Medulla oblongata (tissue), 1 donor: ENCODE data around the gene NCOA6.

ENCODE experiments used
- DNase-seq: peaks from one replicate; pipeline ENCODE4 v3.0.0-alpha.2; 2015; ENCODE audit errors: extremely low spot score

NCOA6 gene

DNA sequence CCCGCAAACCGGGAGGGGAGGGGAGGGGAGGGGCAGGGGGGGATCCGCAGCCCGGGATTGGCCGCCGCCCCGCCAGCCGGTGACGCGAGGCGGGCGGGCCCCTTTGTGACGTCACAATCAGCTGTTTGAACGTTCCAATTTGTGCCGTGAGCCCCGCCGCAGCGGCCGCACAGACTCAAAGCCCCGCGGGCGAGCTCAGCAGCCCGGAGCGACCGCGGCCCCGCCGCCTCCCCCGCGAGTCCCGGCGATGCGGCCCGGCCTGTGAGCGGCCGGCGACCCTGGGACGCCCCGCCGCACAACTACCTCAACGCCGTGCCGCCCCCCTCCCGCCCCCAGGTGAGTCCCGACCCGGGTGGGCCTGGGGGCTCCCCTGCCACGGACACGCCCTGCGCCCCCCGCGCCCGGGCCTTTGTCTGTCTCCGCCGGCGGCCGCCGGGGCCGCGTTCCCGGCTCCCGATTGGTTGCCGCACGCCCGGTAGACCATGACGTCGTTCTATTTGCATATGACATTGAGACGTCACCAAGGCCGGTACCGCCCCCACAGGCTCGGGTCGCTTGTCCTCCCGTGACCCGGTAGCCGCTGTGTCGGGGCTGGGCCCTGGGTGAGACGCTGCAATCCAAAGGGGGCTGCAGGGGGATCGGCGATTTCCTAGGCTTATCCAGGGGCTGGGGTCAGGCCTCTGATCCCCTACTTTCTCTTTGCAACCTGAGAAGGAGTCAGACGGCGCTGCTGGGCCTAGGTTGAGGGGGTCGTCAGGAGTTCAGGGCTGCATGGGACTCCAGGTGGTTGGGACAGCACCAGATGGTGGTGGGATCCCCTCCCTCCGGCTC is 121.1 kb downstream of the NCOA6 start, which contains the start of gene TP53INP2:
Gene TP53INP2 (plus strand): TSS at position 168 of the 831 bp plus-strand sequence. CDS start 4,396 bp downstream, outside the sequence.
- peak; percentile 95 for DNase-seq

DNA sequence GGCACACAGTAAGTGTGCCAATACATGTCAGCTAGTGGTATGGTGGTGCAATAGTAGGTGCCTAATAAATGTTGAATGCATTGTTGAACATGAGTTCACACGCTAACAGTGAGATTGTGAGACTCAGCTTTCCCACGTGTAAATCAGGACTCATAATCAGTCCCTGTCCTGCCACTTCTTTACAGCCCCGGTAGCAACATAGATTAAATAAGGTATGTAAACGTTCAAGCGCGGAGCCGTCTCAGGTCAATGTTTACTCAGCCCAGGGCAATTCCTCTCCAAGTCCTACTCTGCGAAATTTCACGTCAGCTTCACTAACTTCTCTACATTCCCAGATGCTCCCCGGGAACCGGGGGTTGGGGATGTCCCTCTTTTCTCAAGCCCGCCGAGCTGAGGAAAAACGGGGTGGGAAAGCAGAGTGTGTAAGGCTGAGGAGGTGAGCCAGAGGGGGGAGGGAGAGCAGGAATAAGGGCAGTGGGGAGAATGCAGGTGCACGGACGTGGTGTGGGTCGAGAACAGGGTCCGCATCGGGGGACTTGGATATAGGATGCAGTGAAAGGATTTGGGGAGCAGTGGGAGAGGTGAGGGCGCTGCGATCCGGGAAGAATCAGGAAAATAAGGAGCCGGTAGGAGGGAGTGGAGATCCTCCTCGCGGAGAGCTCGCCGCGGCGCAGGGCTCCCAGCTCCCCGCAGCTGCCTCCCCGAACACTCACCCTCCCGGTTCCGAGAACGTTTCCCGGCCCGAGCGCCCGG is 121.9 kb downstream of the NCOA6 start:
- DNase-seq = peak; percentile 46

DNA sequence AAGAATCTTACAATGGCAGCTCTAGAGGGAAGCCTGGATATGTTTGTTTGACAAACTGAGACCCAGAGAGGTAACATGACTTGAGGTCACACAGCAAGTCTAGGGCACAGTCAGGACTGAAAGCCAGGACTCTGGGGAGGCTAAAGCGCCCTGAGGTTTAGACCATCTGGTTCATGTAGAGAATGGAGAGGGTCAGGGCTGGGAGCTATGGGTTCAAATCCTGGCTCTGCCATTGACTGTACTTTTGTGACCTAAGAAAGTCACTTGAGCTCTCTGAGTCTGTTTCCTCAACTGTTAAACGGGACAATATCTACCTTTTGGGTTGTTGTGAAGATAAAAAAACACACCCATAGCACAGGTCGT is 122.4 kb downstream of the NCOA6 start:
- no peak for DNase-seq

DNA sequence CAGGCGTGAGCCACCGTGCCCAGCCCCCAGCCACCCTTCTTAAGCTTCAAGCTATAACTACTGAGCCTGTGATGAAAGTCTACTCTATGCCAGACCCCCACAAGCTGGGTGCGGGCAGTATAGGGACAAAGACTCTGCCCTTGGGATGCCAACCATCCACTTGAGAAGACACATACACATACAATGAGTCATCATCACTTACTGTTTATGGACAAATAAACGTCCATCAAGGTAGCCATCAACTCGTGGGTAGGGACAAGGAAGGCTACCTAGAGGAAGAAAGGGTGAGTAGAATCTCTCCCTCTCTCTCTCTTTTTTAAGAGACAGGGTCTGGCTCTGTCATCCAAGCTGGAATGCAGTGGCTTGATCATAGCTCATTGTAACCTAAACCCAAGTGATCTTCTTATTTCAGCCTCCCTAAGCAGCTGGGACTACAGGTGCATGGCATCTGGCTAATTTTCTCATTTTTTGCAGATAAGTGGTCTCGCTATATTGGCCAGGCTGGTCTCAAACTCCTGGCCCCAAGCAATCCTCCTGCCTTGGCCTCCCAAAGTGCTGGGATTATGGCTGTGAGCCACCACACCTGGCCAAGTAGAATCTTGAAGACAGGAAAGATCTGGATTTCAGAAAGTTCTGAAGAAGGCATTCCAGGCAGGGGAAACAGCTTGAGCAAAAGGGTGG is 123.9 kb downstream of the NCOA6 start:
- no peak for DNase-seq

DNA sequence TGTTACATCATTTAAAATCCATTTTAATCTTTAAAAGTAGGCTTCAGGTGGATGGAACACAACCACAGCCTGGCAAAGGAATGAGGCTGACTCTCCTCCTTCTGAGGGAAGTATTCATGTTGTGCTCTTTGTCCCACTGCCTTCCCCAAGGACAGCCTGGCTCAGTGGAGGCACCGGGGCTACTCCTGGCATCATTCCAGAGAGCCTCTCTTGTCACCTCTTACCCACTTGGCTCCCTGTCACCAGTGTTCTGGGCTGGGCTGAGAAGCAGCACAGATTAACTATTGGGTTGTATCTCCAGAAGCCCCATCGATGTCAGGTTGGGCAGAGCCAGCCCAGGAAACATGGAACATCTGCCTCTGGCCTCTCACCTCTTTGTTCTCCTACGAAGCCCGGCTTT is 132.0 kb downstream of the NCOA6 start:
- no peak for DNase-seq

DNA sequence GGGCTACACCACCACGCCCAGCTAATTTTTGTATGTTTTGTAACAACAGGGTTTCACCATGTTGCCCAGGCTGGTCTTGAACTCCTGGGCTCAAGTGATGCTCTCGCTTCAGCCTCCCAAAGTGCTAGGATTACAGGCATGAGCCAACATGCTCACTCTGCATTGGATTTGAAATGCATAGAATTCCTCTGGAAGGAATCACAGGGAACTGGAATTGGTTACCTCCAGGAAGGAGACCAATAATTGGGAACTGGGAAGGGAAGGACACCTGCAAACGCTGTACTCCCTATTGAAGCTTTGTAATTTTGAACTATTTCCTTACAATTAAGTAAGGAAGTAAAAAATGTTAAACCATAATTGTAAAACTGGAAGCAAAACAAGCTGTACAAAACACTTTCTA is 133.6 kb downstream of the NCOA6 start:
- DNase-seq = no peak

DNA sequence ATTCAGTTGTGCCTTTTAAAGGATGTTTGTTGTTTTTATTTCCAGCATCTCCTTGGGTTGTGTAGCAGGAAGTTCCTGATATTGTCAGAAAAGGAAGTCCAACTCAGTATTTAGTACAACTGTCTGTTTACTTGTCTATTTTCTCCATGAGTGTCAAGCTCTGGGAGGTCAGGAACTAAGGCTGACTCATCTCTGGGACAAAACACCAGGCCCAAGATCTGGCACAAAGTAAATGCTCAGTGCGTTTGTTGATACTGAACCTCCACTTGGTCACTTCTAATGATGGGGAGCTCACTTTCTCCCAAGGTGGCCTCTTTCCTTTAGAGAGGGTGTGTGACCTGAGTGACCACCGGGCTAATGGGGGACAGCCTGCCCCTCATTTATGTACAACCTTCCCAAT is 136.0 kb downstream of the NCOA6 start:
- DNase-seq = no peak

DNA sequence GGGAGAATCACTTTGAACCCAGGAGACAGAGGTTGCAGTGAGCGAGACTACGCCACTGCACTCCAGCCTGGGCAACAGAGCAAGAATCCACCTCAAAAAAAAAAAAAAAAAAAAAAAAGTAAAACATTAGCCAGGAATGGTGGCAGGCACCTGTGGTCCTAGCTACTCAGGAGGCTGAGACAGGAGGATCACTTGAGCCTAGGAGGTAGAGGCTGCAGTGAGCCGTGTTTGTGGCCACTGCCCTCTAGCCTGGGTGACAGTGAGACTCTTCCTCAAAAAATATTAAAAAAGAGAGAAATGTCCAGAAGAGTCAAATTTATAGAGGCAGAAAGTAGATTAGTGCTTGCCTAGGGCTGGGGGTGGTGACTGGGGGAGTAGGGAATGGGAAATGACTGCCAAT is 141.8 kb downstream of the NCOA6 start:
- no peak for DNase-seq

DNA sequence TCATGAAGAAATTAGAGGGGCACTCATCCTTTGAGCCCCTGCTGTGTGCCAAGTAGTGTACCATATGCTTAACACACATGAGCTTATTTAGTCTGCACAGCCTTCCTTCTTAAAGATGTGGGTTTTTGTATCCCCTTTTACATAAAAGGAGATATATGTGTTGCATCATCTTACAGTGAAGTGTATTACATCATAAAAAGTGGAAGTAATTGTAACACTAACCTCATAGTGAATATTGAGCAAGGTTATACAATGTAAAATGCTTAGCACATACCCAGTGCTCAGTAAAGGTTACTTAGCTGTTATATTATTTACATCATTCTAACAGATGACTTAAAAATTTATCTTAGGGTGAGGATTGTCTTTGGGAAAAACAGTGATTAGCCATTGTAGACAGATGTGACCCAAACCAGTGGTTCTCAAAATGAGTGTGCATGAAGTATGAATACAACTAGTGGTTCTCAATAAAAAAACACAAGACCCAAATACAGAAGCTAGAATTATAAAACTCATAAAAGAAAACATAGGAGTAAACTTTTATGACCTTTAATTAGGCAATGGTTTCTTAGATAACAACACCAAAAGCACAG is 144.8 kb downstream of the NCOA6 start:
- DNase-seq = no peak

DNA sequence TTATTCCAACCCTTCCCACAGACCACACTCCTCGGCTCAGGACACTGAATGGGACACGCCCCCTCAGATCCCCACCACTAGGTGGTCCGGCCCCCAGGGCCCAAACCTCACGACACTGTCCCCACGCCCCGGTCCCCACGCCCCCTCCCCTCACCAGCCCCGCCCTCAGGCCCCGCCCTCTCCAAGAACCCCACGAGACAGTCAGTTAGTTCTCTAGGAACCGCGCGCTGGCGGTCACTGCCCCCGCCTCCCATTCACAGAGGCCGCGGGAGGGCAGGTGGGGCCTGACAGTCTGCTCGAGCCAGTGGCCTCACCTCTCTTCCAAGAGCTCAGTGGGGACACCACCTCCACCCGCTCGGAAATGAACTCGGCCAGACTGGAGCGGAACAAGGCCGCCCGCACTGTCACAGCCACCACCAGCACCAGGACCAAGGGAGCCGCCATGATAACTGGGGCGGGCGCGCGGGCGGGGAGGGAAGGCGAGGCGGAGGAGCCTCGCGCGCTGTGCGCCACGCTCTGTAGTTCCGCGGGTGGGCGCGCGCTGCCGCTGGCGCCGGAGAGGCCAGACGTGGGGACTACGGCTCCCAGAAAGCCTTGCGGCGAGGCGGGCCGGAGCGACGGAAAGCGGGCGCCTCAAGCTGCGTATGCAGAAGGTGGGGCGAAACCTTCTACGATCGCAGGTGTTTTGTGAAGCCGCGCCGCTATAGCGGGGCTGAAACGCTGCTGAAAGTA is 148.6 kb downstream of the NCOA6 start, which contains the start of gene PIGU:
Gene PIGU (minus strand): TSS at position 451 of the 732 bp plus-strand sequence. CDS start 7 bp downstream, at position 444.
- peak; percentile 97 for DNase-seq

DNA sequence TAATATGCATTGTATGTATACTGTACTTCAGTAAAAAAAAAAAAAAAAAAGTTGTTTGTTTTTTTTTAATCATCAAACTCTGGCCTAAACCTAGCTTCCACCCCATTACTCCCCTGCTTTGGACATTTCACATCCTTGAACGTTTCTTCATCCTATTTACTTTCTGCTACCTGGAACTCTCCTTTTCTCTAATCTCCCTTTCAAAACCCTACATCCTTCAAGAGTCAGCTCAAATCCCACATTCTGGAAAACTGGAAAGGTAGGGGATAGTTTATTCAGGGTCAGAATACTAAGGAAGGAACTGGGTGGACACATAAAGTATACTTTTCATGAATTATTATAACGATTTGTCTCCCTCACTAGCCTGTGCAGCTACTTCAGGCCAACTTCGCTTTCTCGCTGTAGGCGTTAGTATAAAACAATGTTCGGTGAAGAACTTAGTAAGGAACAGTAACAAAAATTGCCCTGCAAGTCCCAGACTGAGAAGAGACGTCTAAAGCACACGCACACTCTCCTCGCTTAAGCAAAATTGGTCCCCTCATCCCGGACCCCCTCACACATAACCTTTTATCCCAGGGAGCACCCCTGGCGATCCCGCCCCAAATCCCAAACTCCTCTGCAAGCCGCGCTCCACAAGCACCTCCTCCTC is 149.3 kb downstream of the NCOA6 start:
- DNase-seq = no peak

DNA sequence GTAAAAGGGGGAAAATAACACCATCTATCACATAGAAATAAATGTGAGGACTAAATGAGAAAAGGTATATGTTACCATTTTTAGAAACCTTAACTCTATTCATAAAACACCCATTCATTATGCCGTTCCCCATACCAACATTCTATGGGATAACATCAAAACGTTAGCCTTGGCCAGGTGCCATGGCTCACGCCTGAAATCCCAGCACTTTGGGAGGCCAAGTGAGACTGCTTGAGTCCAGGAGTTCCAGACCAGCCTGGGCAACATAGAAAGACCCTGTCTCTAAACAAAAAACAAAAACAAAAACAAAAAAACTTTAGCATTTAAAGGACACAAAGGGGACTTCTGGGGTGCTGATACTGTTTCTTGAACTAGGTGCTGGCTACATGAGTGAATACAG is 149.9 kb downstream of the NCOA6 start:
- no peak for DNase-seq

DNA sequence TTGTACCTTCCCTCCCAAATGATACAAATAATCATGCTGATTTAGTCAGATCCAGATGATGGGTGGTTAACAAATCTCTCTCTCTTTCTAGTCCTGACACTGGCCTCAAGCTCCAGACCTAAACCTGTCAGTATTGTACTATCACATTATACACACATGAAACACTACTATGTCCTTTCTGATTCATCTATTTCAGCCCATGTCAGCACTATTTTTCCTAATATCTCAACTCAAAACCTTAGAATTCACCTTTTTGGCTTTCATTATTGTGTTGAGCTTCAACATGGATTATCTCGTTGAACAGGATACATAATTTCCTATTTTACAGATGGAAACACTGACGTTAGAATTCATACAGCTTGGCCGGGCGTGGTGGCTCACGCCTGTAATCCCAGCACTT is 152.0 kb downstream of the NCOA6 start:
- no peak for DNase-seq

DNA sequence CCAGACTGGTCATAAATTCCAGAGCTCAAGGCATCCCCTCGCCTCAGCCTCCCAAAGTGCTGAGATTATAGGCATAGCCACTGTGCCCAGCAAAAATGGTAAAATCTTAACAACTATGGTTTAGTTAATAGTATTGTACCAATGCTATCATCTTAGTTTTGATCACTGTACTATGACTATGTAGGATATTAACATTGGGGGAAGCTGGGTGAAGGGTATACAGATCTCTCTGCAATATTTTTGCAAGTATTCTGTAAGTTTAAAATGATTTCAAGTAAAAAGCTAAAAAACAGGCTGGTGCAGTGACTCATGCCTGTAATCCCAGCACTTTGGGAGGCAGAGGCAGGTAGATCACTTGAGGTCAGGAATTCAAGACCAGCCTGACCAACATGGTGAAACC is 156.4 kb downstream of the NCOA6 start:
- DNase-seq = no peak
